Femur (tissue), 1 donor: ENCODE measurements around the gene FER1L5.

Experiments
- DNase-seq: peaks from one replicate; pipeline ENCODE4 v3.0.0-alpha.2; 2017

Gene FER1L5

GRCh38 chr2:96753661-96754282, 111.2 kb downstream of the FER1L5 start:
- DNase-seq = no peak

- no peak for DNase-seq
Measured at GRCh38 chr2:96754317-96754716, 111.8 kb downstream of the FER1L5 start.
